Dendritic cell treated with granulocyte-macrophage colony-stimulating factor and Interleukin-4, amounts not matched to agents 40 ng/mL and 50 ng/mL, for 4 days (primary cell): Measurements from ENCODE around the gene HERC2.

Experiments
- H3K27ac Mint-ChIP-seq: one replicate; pipeline ENCODE4 v1.8.0; 2022; ENCODE audit warnings: mild to moderate bottlenecking, mixed read lengths
- H3K27me3 Mint-ChIP-seq: one replicate; pipeline ENCODE4 v1.8.0; 2022; ENCODE audit warnings: mild to moderate bottlenecking, mixed read lengths
- H3K36me3 Mint-ChIP-seq: one replicate; pipeline ENCODE4 v1.8.0; 2022; ENCODE audit warnings: low read depth, mixed read lengths
- H3K4me1 Mint-ChIP-seq: one replicate; pipeline ENCODE4 v1.8.0; 2022; ENCODE audit warnings: low read depth, mixed read lengths
- H3K4me3 Mint-ChIP-seq: one replicate; pipeline ENCODE4 v1.8.0; 2022; ENCODE audit warnings: mild to moderate bottlenecking, moderate library complexity, mixed read lengths
- H3K9me3 Mint-ChIP-seq: one replicate; pipeline ENCODE4 v1.8.0; 2022; ENCODE audit warnings: mixed read lengths
- intact Hi-C: fragments of 100-400 bp; cut with micrococcal nuclease; formaldehyde crosslinking; loops from one replicate; pipeline ENCODE4 v1.15.0; 2022

The HERC2 gene

DNA sequence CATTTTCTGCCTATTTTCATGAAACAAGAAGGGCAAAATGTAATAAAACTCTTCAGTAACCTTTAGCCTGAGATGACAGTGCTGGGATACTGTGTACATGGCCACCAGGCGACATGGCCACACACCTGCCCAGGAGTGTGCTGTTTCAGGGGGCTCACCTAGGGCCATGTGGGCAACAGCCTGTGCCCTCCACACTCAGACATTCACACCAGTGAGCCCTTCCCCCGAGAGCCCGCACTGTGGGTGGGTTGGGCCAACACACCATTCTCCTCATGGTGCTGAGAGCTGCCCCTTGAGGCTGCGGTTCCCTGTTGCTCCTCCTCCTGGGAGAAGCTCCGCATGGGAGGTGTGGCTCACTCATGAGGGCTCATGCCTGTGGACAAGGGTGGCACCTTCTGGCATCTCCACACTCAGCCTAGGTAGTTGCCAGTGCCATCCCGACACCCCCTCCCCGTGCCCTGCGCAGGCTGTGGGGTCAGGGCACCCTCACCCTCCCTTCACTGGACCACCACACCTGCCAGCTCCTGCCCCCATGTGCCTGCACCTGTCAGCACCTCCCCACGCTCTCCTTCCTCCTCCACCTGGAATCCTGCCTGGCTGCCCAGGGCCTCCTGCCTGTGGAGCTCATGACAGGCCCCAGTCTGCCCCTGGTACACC is 242.5 kb downstream of the HERC2 start:
- H3K9me3 Mint-ChIP-seq = no peaks in the 10 kb centered on the region
- H3K4me1 Mint-ChIP-seq = no peaks in the 10 kb centered on the region
- H3K27me3 Mint-ChIP-seq = no peaks in the 10 kb centered on the region
- intact Hi-C loops = no loop called here
- H3K36me3 Mint-ChIP-seq = no peaks in the 10 kb centered on the region
- no peak overlapping the region for H3K4me3 Mint-ChIP-seq
- no peak overlapping the region for H3K27ac Mint-ChIP-seq

DNA sequence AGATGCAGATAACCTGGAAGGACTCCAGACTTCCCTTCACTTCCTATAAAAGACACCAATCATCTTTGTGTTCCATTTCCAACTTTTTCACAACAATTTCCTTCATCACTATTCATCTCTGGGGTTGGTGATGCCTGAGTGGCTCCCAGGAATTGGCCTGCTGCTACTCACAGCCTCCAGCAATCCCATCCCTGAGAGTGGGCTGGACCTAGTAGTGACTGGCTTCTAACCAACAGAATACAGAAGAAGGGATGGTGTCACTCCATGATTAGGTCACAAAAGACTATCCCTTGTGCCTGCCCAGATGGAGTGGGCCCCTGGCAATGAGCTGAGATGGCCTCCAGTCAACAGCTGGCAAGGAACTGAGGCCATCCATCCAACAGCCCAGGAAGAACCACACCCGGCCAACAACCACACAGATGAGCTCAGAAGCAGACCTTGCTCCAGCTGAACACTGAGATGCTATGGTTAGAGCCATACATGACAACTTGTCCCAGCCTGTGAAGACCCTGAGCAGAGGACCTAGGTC is 243.7 kb downstream of the HERC2 start:
- Mint-ChIP-seq H3K36me3 (no peaks in the 10 kb centered on the region), H3K27me3 (no peaks in the 10 kb centered on the region), H3K4me3 (no peak overlapping the region), H3K27ac (no peak overlapping the region), H3K4me1 (no peaks in the 10 kb centered on the region), H3K9me3 (no peaks in the 10 kb centered on the region)
- intact Hi-C loops = no loop called here

- Mint-ChIP-seq H3K9me3 (no peaks in the 10 kb centered on the region), H3K27ac (no peak overlapping the region), H3K36me3 (no peaks in the 10 kb centered on the region), H3K4me1 (no peaks in the 10 kb centered on the region), H3K27me3 (no peaks in the 10 kb centered on the region), H3K4me3 (no peak overlapping the region)
- intact Hi-C loops = no loop called here
Measured at GRCh38 chr15:28075573-28075972, 246.4 kb downstream of the HERC2 start.

GRCh38 chr15:28068930-28069329 is 253.0 kb downstream of the HERC2 start:
- peaks cover 2% of the 10 kb centered on the region for H3K27me3 Mint-ChIP-seq
- no peak overlapping the region for H3K27ac Mint-ChIP-seq
- no peaks in the 10 kb centered on the region for H3K36me3 Mint-ChIP-seq
- intact Hi-C loops = no loop called here
- no peaks in the 10 kb centered on the region for H3K4me1 Mint-ChIP-seq
- peaks cover 7% of the 10 kb centered on the region for H3K9me3 Mint-ChIP-seq
- H3K4me3 Mint-ChIP-seq = no peak overlapping the region

DNA sequence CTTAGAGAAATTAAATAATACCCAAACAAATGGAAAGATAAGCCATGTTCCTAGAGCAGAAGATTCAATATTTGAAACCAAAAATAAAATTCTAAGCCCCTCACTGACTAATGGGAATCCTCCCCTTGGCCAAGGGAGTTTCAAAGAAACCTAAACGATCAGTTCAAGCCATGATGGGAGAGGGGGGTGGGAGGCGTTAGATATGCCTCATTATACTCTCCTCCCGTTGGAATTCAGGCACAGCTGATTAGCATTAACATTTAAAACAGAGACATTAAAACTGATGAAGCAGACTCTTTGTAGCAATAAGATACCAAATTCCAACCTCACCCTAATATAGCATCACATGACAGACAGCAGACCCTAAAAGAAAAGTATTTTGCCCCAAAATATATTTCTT is 255.7 kb downstream of the HERC2 start:
- H3K9me3 Mint-ChIP-seq = peaks cover 10% of the 10 kb centered on the region

More for the DNA sequence above, 255.7 kb downstream of the HERC2 start:
- Mint-ChIP-seq H3K4me1 (no peaks in the 10 kb centered on the region), H3K27ac (no peak overlapping the region), H3K27me3 (peaks cover 2% of the 10 kb centered on the region), H3K36me3 (no peaks in the 10 kb centered on the region), H3K4me3 (no peak overlapping the region)
- intact Hi-C loops = no loop called here
